Nephron progenitor cell (in vitro differentiated cells): Measurements from ENCODE around the gene SEC11C.
"Not testable (repeated sequence)": the region's sequence is repeated elsewhere in the genome, so short reads cannot be mapped to it uniquely, and the experiment has no call there.

Experiments used
- DNase-seq: peaks from one replicate; pipeline ENCODE4 v3.0.0; 2021
- H3K27ac Mint-ChIP-seq: 2 replicates; pipeline ENCODE4 v1.8.0; 2021; ENCODE audit warnings: mild to moderate bottlenecking, moderate library complexity, mixed read lengths
- H3K27me3 Mint-ChIP-seq: 2 replicates; pipeline ENCODE4 v1.8.0; 2021; ENCODE audit warnings: mild to moderate bottlenecking, low read depth, mixed read lengths; ENCODE audit not compliant: poor library complexity
- H3K36me3 Mint-ChIP-seq: 2 replicates; pipeline ENCODE4 v1.8.0; 2021; ENCODE audit warnings: low read depth, mixed read lengths
- H3K4me1 Mint-ChIP-seq: 2 replicates; pipeline ENCODE4 v1.8.0; 2021; ENCODE audit warnings: mixed read lengths
- H3K4me3 Mint-ChIP-seq: 2 replicates; pipeline ENCODE4 v1.8.0; 2021; ENCODE audit warnings: mild to moderate bottlenecking, moderate library complexity, mixed read lengths
- H3K9me3 Mint-ChIP-seq: 2 replicates; pipeline ENCODE4 v1.8.0; 2021; ENCODE audit warnings: mild to moderate bottlenecking, moderate library complexity, mixed read lengths
- CTCF ChIP-seq: fragments of 200-600 bp; sonication (generic); IDR thresholded peaks from 2 replicates; pipeline ENCODE4 v1.5.0; 2021; ENCODE audit warnings: antibody characterized with exemption

Gene SEC11C

GRCh38 chr18:59142274-59142673 is 2.6 kb downstream of the SEC11C start:
- DNase-seq = no peak
- H3K27ac Mint-ChIP-seq = no peak overlapping the region
- H3K27me3 Mint-ChIP-seq = peaks cover 49% of the 10 kb centered on the region
- TF ChIP-seq CTCF = no peak
- H3K36me3 Mint-ChIP-seq = no peaks in the 10 kb centered on the region
- H3K4me1 Mint-ChIP-seq = peaks cover 19% of the 10 kb centered on the region
- no peaks in the 10 kb centered on the region for H3K9me3 Mint-ChIP-seq
- H3K4me3 Mint-ChIP-seq = no peak overlapping the region

- DNase-seq, H3K4me3 Mint-ChIP-seq, H3K9me3 Mint-ChIP-seq, H3K36me3 Mint-ChIP-seq, H3K27ac Mint-ChIP-seq: not testable (repeated sequence)
- Mint-ChIP-seq H3K27me3 (peaks cover 43% of the 10 kb centered on the region), H3K4me1 (peaks cover 19% of the 10 kb centered on the region)
These were observed 3.2 kb downstream of the SEC11C start for GRCh38 chr18:59142800-59143416.

DNA sequence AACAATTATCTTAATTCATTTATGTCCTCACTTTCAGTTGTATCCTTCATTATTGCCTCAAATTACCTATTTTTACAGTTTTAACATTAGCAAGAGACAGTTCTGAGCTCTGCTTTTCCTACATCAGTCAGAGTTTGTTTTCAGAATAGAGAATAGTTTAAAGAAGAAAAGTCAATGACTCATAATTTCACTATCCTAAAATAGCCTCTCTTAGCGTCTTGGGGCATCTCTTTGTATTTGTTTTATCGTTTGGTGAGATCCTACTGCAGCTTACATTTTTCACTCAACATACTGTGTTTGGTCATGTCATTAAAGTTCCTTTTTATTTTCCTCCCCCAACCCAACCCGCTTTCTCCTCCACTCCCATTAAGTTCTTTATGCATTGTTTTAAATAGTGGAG is 3.8 kb downstream of the SEC11C start:
- Mint-ChIP-seq H3K4me1 (peaks cover 19% of the 10 kb centered on the region), H3K9me3 (no peaks in the 10 kb centered on the region), H3K36me3 (no peaks in the 10 kb centered on the region), H3K27ac (no peak overlapping the region), H3K4me3 (no peak overlapping the region), H3K27me3 (peaks cover 37% of the 10 kb centered on the region)
- DNase-seq = no peak
- no peak for TF ChIP-seq CTCF

- no peak overlapping the region for H3K4me3 Mint-ChIP-seq
- H3K27ac Mint-ChIP-seq = no peak overlapping the region
- no peaks in the 10 kb centered on the region for H3K36me3 Mint-ChIP-seq
- peaks cover 19% of the 10 kb centered on the region for H3K4me1 Mint-ChIP-seq
- peaks cover 28% of the 10 kb centered on the region for H3K27me3 Mint-ChIP-seq
- no peak for DNase-seq
- no peaks in the 10 kb centered on the region for H3K9me3 Mint-ChIP-seq
- TF ChIP-seq CTCF = no peak
These were observed 4.8 kb downstream of the SEC11C start for GRCh38 chr18:59144483-59144882.

DNA sequence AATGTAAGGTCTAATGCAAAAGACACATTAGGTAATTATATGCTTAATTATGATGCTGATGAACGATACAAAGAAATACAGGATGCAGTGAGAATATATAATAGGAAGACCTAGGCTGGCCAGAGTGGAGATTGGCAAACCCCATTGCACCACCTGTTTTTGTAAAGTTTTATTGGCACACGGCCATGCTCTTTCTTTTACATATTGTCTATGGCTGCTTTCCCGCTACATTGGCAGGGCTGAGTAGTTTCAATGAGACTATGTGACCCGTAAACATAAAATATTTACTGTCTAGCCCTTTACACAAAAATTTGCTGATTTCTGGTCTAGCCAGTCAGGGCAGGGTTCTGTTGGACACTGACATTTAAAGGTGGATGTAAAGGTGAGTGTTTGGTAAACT is 5.4 kb downstream of the SEC11C start:
- H3K4me1 Mint-ChIP-seq = peaks cover 17% of the 10 kb centered on the region
- no peaks in the 10 kb centered on the region for H3K36me3 Mint-ChIP-seq
- H3K27me3 Mint-ChIP-seq = peaks cover 28% of the 10 kb centered on the region
- H3K27ac Mint-ChIP-seq = no peak overlapping the region
- TF ChIP-seq CTCF = no peak
- DNase-seq = no peak
- H3K9me3 Mint-ChIP-seq = no peaks in the 10 kb centered on the region
- no peak overlapping the region for H3K4me3 Mint-ChIP-seq

DNA sequence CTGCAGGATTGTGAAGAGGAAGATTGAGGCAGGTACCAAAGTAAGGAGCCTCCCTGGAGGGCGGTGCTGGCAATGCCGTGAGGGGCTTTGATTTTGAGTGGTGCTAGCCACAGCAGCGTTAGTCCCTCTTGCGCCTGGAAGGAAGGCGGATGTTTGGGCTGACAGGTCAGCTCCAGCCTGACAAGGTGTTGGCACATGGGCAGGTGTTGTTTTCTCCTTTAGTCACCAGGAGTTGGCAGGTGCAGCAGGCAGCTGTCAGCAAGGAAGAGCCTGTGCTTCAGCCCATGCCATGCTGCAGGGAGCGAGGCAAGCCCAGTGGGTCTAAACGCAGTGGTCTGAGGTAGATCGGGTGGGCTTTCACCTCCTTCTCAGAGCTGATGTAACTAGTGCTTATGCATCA is 8.5 kb downstream of the SEC11C start:
- no peak for DNase-seq
- Mint-ChIP-seq H3K27ac (no peak overlapping the region), H3K4me3 (no peak overlapping the region), H3K9me3 (no peaks in the 10 kb centered on the region), H3K36me3 (peaks cover 7% of the 10 kb centered on the region), H3K4me1 (no peaks in the 10 kb centered on the region), H3K27me3 (peaks cover 11% of the 10 kb centered on the region)
- TF ChIP-seq CTCF = no peak
